GM12878 (cell line): Measurements from ENCODE around the gene CLCN7. TPM values are rescaled to one million over a fixed set of nuclear protein-coding genes. Genes with fewer than 3 reads are reported as not detected.
"Not testable (repeated sequence)": the region's sequence is repeated elsewhere in the genome, so short reads cannot be mapped to it uniquely, and the experiment has no call there.

Source experiments
- ATAC-seq: fragments of 200-7000 bp; cut with Tn5 transposase; 3 replicates; pipeline ENCODE4 v1.9.1; 2020; ENCODE audit warnings: mild to moderate bottlenecking, moderate library complexity
- BruUV-seq: library from RNA; stranded (reverse); fragments of 400-500 nt; replicated peaks from 2 replicates; lab custom pipeline; 2021; lab: Mats Ljungman, UMichigan
- CTCF ChIA-PET: fragments of 300-600 bp; sonication (Branson Sonifier 250); formaldehyde crosslinking; extraction: SDS; loops from one replicate; lab custom pipeline; 2021; ENCODE audit warnings: inconsistent platforms; lab: Yijun Ruan, JAX
- POLR2A ChIA-PET: fragments of 350-600 bp; formaldehyde crosslinking; extraction: SDS; loops from one replicate; lab custom pipeline; 2021; ENCODE audit warnings: inconsistent platforms; lab: Charles Lee
- RAD21 ChIA-PET: fragments of 300-600 bp; sonication (Branson Sonifier 250); formaldehyde crosslinking; loops from one replicate; lab custom pipeline; 2023; ENCODE audit warnings: antibody characterized with exemption; ENCODE audit not compliant: unreplicated experiment; lab: Charles Lee
- SMC1A ChIA-PET: fragments of 300-600 bp; sonication (Branson Sonifier 250); formaldehyde crosslinking; loops from one replicate; lab custom pipeline; 2023; ENCODE audit not compliant: unreplicated experiment, uncharacterized antibody; lab: Charles Lee
- DNase-seq: peaks from one replicate; pipeline ENCODE4 v3.0.0-alpha.2; 2011; ENCODE audit warnings: low read depth, low spot score
- FAIRE-seq: peaks from 3 replicates; lab custom pipeline; 2011; peaks lifted over from hg19 to GRCh38; lab: Jason Lieb, UNC
- H2AFZ ChIP-seq: 2 replicates; pipeline ENCODE4 v1.6.0; 2011; ENCODE audit warnings: low read depth, low read length, control low read depth; ENCODE audit not compliant: control insufficient read depth
- H3K27ac ChIP-seq: 2 replicates; pipeline ENCODE4 v1.5.1; 2011; ENCODE audit warnings: control low read depth; ENCODE audit not compliant: control insufficient read depth, insufficient read depth
- H3K27me3 ChIP-seq, 2 experiments: replicated peaks in 1 of 2; 2 replicates each; pipeline versions ENCODE4 v1.6.0 to v1.6.1; 2011; ENCODE audit warnings: low read length in 1 of 2; ENCODE audit not compliant: control insufficient read depth in 2 of 2, insufficient read depth in 2 of 2
- H3K36me3 ChIP-seq, 2 experiments: 2 replicates each; pipeline ENCODE4 v1.5.1; 2011; ENCODE audit warnings: low read length in 1 of 2; ENCODE audit not compliant: control insufficient read depth in 2 of 2, insufficient read depth in 2 of 2
- H3K4me1 ChIP-seq: 2 replicates; pipeline ENCODE4 v1.6.1; 2011; ENCODE audit warnings: mild to moderate bottlenecking, low read length, moderate library complexity, mixed read lengths; ENCODE audit not compliant: control insufficient read depth, insufficient read depth
- H3K4me2 ChIP-seq: 2 replicates; pipeline ENCODE4 v1.6.0; 2011; ENCODE audit warnings: control low read depth; ENCODE audit not compliant: control insufficient read depth, insufficient read depth
- H3K4me3 ChIP-seq: fragments of 200-600 bp; sonication (generic); 2 replicates; pipeline ENCODE4 v1.5.1; 2016
- H3K79me2 ChIP-seq: 2 replicates; pipeline ENCODE4 v1.6.0; 2011; ENCODE audit warnings: low read length; ENCODE audit not compliant: control insufficient read depth, insufficient read depth
- H3K9ac ChIP-seq: 2 replicates; pipeline ENCODE4 v1.8.0; 2011; ENCODE audit warnings: low read length, control low read depth, mixed read lengths; ENCODE audit not compliant: control insufficient read depth, insufficient read depth
- H3K9me3 ChIP-seq: replicated peaks from 3 replicates; pipeline ENCODE4 v1.5.1; 2011; ENCODE audit warnings: mild to moderate bottlenecking, low read length; ENCODE audit not compliant: control insufficient read depth, insufficient read depth
- H4K20me1 ChIP-seq: 2 replicates; pipeline ENCODE4 v1.6.0; 2011; ENCODE audit not compliant: control insufficient read depth, insufficient read depth
- CEBPB ChIP-seq, 2 experiments: fragments of 150-350 bp in 1 of 2; IDR thresholded peaks; 2 replicates each; pipeline ENCODE4 v1.6.1; 2012 to 2014; ENCODE audit warnings: low read depth in 2 of 2, low read length in 2 of 2, borderline replicate concordance in 1 of 2, inconsistent platforms in 1 of 2
- EGR1 ChIP-seq, 2 experiments: IDR thresholded peaks; 1 replicate in 1 of 2; 2 replicates in 1 of 2; pipeline ENCODE4 v1.6.1; 2011 to 2012; ENCODE audit warnings: low read depth in 2 of 2, low read length in 2 of 2, borderline replicate concordance in 1 of 2, mild to moderate bottlenecking in 1 of 2, moderate library complexity in 1 of 2
- FOXK2 ChIP-seq: fragments of 450-650 bp; IDR thresholded peaks from 2 replicates; pipeline ENCODE4 v1.6.1; 2017; ENCODE audit warnings: mild to moderate bottlenecking, moderate library complexity
- IKZF1 ChIP-seq: fragments of 450-650 bp; conservative IDR thresholded peaks from 2 replicates; pipeline ENCODE4 v1.6.1; 2017; ENCODE audit warnings: antibody characterized with exemption, mild to moderate bottlenecking
- JUND ChIP-seq: IDR thresholded peaks from 2 replicates; pipeline ENCODE4 v1.6.1; 2012; ENCODE audit warnings: low read depth, mild to moderate bottlenecking, low read length, improper control_type of control experiment, moderate library complexity
- NFYA ChIP-seq: IDR thresholded peaks from 2 replicates; pipeline ENCODE4 v1.6.1; 2011; ENCODE audit warnings: low read depth, mild to moderate bottlenecking, low read length, improper control_type of control experiment, borderline replicate concordance
- PKNOX1 ChIP-seq: fragments of 450-650 bp; IDR thresholded peaks from 2 replicates; pipeline ENCODE4 v1.6.1; 2016; ENCODE audit warnings: mild to moderate bottlenecking
- RAD51 ChIP-seq: fragments of 450-650 bp; IDR thresholded peaks from 2 replicates; pipeline ENCODE4 v1.6.1; 2016; ENCODE audit warnings: moderate library complexity, mild to moderate bottlenecking, inconsistent platforms
- RUNX3 ChIP-seq: IDR thresholded peaks from 2 replicates; pipeline ENCODE4 v1.6.1; 2012; ENCODE audit warnings: low read length, inconsistent platforms
- SPI1 ChIP-seq: IDR thresholded peaks from 2 replicates; pipeline ENCODE4 v1.6.1; 2011; ENCODE audit warnings: low read depth, mild to moderate bottlenecking, low read length, moderate library complexity, borderline replicate concordance; ENCODE audit not compliant: insufficient read depth
- SREBF1 ChIP-seq: IDR thresholded peaks from 2 replicates; pipeline ENCODE4 v1.6.1; 2012; ENCODE audit warnings: mild to moderate bottlenecking, low read length
- TARDBP ChIP-seq: IDR thresholded peaks from 2 replicates; pipeline ENCODE4 v1.6.1; 2016; ENCODE audit warnings: borderline replicate concordance
- TCF7 ChIP-seq: IDR thresholded peaks from 2 replicates; pipeline ENCODE4 v1.6.1; 2014; ENCODE audit warnings: antibody characterized with exemption, borderline replicate concordance
- ZBED1 ChIP-seq: IDR thresholded peaks from 2 replicates; pipeline ENCODE4 v1.6.1; 2016; ENCODE audit warnings: borderline replicate concordance
- ZNF274 ChIP-seq: IDR thresholded peaks from one replicate; pipeline ENCODE4 v1.8.0; 2011; ENCODE audit not compliant: insufficient read length, insufficient read depth
- WGBS: methylation state at CpG from one replicate; pipeline ENCODE4 v1.1.6; 2016; ENCODE audit warnings: low lambda C conversion rate; ENCODE audit not compliant: insufficient replicate concordance, insufficient coverage; ENCODE audit errors: missing lambda C conversion rate; 5-methylcytosine and 5-hydroxymethylcytosine counted together
- in situ Hi-C: fragments of 300-500 bp; cut with MboI; formaldehyde crosslinking; loops from 9 replicates; pipeline ENCODE4 v1.14.3; 2018; ENCODE audit warnings: mixed read lengths
- intact Hi-C: fragments of 100-400 bp; cut with micrococcal nuclease; formaldehyde crosslinking; loops from one replicate; pipeline ENCODE4 v1.14.2; 2022; ENCODE audit not compliant: unreplicated experiment
- polyA plus RNA-seq, 11 experiments: library from polyadenylated mRNA; depleted of rRNA in 4 of 11; unstranded in 6 of 11; stranded (reverse) in 5 of 11; fragments of >200 nt; fragmentation: Nextera tagmentation in 4 of 11; fragmentation: Illumina TruSeq in 1 of 11; extraction: Ambion mirVana in 4 of 11; extraction: Trizol in 1 of 11; gene quantifications; 1 replicate in 1 of 11; 2 replicates in 10 of 11; pipeline versions ENCODE4 v1.2.1 to v1.2.3, GENCODE V29; 2011 to 2016; ENCODE audit warnings: inconsistent platforms in 2 of 11, missing spikeins in 2 of 11, low read depth in 1 of 11
- total RNA-seq, 4 experiments: library from RNA; depleted of rRNA in 3 of 4; stranded (reverse); fragments of >200 nt in 3 of 4; fragmentation: Illumina TruSeq in 1 of 4; extraction: Trizol in 1 of 4; gene quantifications; 2 replicates each; pipeline versions ENCODE4 v1.2.1 to v1.2.3, GENCODE V29; 2013 to 2021
- TF ChIP-seq, protein P1 (sequence below): IDR thresholded peaks from 2 replicates; pipeline ENCODE4 v1.6.1; 2011; ENCODE audit warnings: borderline replicate concordance, low read depth, mild to moderate bottlenecking, moderate library complexity, low read length; ENCODE audit not compliant: insufficient read depth, poor library complexity, severe bottlenecking
- TF ChIP-seq, protein P2 (sequence below): IDR thresholded peaks from 2 replicates; pipeline ENCODE4 v1.6.1; 2012; ENCODE audit warnings: low read depth, low read length, improper control_type of control experiment
- TF ChIP-seq, protein P3 (sequence below): fragments of 450-650 bp; formaldehyde crosslinking; IDR thresholded peaks from 2 replicates; pipeline ENCODE4 v1.4.0; 2022; ENCODE audit warnings: mild to moderate bottlenecking, moderate library complexity

The CLCN7 gene
- total and polyA plus RNA-seq, 10 of the 15 experiments (the other 5 are each of a cell fraction or from before 2014, with no cell fraction given) = 0.04 to 62.5 (median 19.9) TPM

DNA sequence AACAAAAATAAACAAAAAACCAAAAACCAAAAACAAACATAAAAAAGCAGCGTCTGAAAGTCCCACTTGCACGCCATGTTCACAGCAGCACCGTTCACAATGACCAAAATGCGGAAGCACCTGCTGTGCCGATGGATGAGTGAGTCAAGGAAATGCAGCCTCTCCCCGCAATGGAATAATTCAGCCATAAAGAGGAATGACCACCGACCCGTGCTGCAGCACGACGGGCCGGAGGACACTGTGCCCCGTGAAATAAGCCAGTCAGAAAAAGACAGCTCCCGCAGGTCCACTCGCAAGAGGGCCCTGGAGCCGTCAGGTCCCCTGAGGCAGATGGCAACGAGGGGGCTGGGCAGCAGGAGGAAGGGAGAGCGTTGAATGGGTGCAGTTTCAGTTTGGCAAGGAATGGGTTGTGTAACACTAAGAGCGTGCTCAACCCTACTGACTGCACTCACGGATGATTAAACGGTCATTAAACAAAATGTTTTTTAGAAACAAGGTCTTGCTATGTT lies 5.1 kb downstream of the CLCN7 start (continued):
- TF ChIP-seq, protein P1, sequence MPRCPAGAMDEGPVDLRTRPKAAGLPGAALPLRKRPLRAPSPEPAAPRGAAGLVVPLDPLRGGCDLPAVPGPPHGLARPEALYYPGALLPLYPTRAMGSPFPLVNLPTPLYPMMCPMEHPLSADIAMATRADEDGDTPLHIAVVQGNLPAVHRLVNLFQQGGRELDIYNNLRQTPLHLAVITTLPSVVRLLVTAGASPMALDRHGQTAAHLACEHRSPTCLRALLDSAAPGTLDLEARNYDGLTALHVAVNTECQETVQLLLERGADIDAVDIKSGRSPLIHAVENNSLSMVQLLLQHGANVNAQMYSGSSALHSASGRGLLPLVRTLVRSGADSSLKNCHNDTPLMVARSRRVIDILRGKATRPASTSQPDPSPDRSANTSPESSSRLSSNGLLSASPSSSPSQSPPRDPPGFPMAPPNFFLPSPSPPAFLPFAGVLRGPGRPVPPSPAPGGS = no peak
- peak; percentile 55 for TF ChIP-seq RUNX3
- TF ChIP-seq FOXK2 = no peak
- no peak for TF ChIP-seq SPI1
- TF ChIP-seq NFYA = no peak
- TF ChIP-seq, protein P2, sequence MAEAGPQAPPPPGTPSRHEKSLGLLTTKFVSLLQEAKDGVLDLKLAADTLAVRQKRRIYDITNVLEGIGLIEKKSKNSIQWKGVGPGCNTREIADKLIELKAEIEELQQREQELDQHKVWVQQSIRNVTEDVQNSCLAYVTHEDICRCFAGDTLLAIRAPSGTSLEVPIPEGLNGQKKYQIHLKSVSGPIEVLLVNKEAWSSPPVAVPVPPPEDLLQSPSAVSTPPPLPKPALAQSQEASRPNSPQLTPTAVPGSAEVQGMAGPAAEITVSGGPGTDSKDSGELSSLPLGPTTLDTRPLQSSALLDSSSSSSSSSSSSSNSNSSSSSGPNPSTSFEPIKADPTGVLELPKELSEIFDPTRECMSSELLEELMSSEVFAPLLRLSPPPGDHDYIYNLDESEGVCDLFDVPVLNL = no peak
- no peak for TF ChIP-seq RAD51
- no peak for TF ChIP-seq TCF7
- TF ChIP-seq PKNOX1 = no peak
- no peak for TF ChIP-seq JUND
- TF ChIP-seq EGR1 (IDR thresholded peaks at IDR 0.05; ENCODE audit: borderline replicate concordance in 1 of 2, low read depth in 2 of 2, low read length in 2 of 2) = no peak
- no peak for TF ChIP-seq TARDBP
- no peak for TF ChIP-seq ZNF274
- no peak for TF ChIP-seq ZBED1
- peak; percentile 74 for TF ChIP-seq IKZF1
- TF ChIP-seq SREBF1 = no peak
- TF ChIP-seq, protein P3, sequence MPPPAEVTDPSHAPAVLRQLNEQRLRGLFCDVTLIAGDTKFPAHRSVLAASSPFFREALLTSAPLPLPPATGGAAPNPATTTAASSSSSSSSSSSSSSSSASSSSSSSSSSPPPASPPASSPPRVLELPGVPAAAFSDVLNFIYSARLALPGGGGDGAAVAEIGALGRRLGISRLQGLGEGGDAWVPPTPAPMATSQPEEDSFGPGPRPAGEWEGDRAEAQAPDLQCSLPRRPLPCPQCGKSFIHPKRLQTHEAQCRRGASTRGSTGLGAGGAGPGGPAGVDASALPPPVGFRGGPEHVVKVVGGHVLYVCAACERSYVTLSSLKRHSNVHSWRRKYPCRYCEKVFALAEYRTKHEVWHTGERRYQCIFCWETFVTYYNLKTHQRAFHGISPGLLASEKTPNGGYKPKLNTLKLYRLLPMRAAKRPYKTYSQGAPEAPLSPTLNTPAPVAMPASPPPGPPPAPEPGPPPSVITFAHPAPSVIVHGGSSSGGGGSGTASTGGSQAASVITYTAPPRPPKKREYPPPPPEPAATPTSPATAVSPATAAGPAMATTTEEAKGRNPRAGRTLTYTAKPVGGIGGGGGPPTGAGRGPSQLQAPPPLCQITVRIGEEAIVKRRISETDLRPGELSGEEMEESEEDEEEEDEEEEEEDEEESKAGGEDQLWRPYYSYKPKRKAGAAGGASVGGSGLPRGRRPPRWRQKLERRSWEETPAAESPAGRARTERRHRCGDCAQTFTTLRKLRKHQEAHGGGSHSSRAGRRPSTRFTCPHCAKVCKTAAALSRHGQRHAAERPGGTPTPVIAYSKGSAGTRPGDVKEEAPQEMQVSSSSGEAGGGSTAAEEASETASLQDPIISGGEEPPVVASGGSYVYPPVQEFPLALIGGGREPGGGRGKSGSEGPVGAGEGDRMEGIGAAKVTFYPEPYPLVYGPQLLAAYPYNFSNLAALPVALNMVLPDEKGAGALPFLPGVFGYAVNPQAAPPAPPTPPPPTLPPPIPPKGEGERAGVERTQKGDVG = no peak
- TF ChIP-seq CEBPB (IDR thresholded peaks at IDR 0.05; ENCODE audit: borderline replicate concordance in 1 of 2, low read depth in 2 of 2, low read length in 2 of 2) = no peak

- DNase-seq = not testable (repeated sequence)
Measured at GRCh38 chr16:1469141-1469540, 5.7 kb downstream of the CLCN7 start.

More at GRCh38 chr16:1469141-1469540, 5.7 kb downstream of the CLCN7 start:
- intact Hi-C loops, H4K20me1 ChIP-seq, H3K9me3 ChIP-seq, H3K27me3 ChIP-seq, ATAC-seq, CTCF ChIA-PET, SMC1A ChIA-PET, in situ Hi-C loops, H2AFZ ChIP-seq, RAD21 ChIA-PET, H3K36me3 ChIP-seq, FAIRE-seq: not testable (repeated sequence)
- Histone ChIP-seq H3K4me1 (peaks cover 19% of the 10 kb centered on the region), H3K4me3 (peak overlapping the region; percentile 41; the same call in 1 of the 2 replicates), H3K79me2 (peaks cover 49% of the 10 kb centered on the region), H3K9ac (peak overlapping the region; percentile 75), H3K4me2 (peak overlapping the region; percentile 87), H3K27ac (peak overlapping the region; percentile 92)
- POLR2A ChIA-PET = interaction anchor here (1.1 kb wide), 1 partner anchor 48 kb away, joined by 3 read pairs; the partner anchor contains the start of gene UQCC4
- WGBS = 73% methylated on average over 5 of the region's 5 CpGs
- TSS peak; percentile 38 for BruUV-seq
